GM21515 (cell line): ENCODE measurements around the gene NLGN2.
A peak's percentile ranks its signal among the peaks of the same experiment; 100 is the strongest.

Source experiments
- ATAC-seq: cut with Tn5 transposase; IDR thresholded peaks from one replicate; pipeline ENCODE4 v1.9.1; 2021; ENCODE audit not compliant: unreplicated experiment

Gene NLGN2

DNA sequence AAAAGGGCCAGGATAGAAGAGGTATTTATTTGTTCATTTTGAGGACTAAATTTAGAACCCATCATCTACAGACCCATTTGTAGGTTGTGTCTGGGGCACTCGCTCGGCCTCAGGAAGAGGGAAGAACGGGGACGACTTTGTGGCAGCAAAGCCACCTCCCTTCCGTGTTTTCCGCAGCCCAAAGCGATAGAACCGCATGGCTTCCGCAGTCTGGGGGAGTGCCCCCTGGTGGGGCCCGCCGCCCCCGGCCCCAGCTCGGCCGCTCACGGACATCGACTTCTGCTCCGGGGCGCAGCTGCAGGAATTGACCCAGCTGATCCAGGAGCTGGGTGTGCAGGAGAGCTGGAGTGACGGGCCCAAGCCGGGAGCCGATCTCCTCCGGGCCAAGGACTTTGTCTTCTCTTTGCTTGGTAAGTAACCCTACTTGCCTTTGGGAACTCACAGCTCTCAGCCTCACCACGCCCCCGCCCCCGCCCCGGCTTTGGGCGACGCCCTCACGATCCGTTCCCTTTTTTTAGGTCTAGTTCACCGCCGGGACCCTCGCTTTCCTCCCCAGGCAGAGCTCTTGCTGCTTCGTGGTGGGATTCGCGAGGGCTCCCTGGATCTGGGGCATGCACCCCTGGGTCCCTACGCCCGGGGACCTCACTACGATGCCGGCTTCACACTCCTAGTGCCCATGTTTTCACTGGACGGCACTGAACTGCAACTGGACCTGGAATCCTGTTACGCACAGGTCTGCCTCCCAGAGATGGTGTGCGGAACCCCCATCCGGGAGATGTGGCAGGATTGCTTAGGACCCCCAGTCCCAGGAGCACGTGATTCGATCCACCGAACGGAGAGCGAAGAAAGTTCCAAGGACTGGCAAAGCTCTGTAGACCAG lies 28.3 kb downstream of the NLGN2 start:
- peak; percentile 20 for ATAC-seq

DNA sequence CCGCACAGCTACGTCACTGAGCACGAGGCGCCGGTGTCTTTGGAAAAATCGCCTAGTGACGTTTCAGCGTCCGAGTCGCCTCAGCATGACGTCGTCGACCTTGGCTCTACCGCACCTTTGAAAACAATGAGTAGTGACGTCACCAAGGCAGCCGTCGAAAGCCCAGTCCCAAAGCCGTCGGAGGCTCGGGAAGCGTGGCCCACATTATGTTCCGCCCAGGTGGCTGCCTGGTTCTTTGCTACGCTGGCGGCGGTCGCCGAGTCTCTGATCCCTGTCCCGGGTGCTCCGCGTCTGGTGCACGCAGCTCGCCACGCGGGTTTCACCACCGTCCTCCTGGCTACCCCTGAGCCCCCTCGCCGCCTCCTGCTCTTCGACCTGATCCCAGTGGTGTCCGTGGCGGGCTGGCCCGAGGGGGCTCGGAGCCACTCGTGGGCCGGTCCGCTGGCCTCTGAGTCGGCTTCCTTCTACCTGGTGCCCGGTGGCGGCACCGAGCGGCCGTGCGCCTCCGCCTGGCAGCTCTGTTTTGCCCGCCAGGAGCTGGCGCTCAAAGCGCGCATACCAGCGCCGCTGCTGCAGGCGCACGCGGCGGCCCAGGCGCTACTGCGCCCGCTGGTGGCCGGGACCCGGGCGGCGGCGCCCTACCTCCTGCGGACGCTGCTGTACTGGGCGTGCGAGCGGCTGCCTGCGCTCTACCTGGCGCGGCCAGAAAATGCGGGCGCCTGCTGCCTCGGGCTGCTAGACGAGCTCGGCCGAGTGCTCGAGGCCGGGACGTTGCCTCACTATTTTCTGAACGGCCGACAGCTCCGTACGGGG lies 29.1 kb downstream of the NLGN2 start:
- ATAC-seq = no peak

DNA sequence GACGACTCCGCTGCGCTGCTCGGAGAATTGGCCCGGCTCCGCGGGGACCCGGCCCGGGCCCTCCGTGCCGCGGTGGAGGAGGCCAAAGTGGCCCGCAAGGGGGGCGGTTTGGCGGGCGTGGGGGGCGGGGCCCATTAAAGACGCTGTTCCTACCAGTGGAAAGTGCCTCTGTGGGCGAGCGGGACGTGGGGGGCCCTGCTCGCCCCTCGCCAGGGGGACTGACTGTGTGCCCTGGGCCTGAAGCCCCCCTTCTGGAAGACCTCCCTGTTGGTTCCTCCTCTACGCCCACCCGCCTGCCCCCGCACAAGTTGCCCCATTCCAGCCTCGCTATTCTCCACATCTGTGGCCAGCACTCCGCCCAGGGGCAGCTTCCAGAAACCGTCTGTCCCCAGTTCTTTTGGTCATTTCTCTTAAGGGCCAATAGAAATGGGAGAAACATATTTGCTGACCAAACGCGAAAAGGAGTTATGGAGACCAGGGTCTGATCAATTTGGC lies 29.8 kb downstream of the NLGN2 start:
- no peak for ATAC-seq

DNA sequence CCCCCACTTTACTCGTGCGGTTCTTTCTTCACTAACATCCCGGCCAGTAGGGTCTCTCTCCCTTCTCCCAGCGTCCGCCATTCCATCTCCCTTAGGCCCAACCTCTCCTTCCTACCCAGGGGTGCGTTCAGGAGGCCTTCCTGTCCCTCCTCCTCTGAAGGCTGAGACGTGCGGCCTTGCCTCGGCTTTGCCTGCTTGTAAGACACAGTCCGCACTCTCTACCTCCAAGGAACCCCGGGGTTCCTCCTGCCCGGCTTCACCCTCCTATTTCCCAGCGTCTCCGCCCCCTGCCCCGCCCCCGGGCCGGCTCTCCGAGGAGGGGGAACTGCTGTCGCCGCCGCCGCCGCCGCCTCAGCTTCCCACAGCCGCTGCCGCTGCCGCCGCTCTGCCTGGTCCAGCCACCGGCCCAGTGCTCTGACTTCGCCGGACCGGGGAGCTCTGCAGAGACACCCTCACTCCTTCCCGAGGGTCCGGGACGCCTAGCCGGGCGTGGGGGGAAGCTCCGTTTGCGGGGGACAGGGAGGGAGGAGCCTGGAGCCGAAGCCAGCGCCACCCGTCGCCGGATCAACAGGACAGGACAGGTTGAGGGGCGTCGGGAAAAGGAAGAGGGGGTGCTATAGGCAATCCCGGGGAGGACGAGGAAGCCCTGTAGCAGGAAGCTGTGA lies 30.4 kb downstream of the NLGN2 start:
- no peak for ATAC-seq

DNA sequence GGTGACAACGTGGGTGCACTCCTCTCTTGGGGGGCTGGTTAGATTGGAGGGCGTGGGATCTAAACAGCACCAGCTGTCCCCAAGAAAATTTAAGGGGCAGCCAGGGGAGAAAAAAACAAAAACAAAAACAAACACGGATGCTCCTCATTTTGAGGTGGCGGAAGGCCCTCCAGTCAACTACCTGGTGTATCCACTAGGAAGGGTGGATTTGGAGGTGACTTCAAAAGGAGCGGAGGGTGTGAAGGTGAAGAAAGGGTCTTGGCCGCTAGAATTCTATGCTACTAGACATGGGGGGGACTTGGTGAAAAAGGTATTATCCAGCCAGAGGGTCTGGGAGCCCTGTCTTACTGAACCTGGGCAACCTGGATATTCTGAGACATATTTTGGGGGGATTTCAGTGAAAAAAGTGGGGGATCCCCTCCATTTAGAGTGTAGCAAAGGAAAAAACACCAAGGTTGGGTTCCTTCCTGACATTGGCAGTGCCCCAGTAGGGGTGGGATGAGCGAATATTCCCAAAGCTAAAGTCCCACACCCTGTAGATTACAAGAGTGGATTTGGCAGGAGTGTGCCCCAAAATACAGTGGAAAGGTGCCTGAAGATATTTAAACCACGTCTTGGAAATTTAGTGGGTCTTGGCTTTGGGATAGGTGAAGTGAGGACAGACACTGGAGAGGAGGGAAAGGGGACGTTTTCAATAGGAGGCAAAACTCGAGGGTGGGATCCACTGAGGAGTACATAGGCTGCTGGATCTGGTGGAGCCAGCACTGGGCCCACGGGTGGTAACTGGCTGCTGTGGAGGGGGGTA lies 31.2 kb downstream of the NLGN2 start:
- ATAC-seq = no peak

DNA sequence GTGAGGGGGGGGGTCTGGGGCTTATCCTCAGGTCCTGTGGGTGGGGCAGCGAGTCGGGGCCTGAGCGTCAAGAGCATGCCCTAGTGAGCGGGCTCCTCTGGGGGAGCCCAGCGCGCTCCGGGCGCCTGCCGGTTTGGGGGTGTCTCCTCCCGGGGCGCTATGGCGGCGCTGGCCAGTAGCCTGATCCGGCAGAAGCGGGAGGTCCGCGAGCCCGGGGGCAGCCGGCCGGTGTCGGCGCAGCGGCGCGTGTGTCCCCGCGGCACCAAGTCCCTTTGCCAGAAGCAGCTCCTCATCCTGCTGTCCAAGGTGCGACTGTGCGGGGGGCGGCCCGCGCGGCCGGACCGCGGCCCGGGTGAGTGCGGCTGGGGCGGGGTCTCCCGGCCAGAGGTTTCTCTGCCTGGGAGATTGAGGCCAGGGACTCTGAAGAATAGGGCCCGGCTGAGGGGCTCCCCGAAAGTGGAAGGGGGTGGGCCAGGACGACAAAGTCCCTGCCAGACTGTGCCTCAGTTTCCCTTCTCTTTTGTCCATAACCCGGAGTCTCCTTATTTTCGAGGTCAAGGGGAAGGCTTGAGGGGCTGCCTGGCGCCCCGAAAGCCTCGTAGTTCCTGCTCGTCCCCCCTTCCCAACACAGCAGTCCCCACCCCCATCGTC lies 31.9 kb downstream of the NLGN2 start, which contains the start of gene FGF11:
Gene FGF11, plus strand, starts transcription at position 51 of the 651 bp plus-strand sequence. Its CDS starts 109 bp downstream, at position 160.
- no peak for ATAC-seq

DNA sequence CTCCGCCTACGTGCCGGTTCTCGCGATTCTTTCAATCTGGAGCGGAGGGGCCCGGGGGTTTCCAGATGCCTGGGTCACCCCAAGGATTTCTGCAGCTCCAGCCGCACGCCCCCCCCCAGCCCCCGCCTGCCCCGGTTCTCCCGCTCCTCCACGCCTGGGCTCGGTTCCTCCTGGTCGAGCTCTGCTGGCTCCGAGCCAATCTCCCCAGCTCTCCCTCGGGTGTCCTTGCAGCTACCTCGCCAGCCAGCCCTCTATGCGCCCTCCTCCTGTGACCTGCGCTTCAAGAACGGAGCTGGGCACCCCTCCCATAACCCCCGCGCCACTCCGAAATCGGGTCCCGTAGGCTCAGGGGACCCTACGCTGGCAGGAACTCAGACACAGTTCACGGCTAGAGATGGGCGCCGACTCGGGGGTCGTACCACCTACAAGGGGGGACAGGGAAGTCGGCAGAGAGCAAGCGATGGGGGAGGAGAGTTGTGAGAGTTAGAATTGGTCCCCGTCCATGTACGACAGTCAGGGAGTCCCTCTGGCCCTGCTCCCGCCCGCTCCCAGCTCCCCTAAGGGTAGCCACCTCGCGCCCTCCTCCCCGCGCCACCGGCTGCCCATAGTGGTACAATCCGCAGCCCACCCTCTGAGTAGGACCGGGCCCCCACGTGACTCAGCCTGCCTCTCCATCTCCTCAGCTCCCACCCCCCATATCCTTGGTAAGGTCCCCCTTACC lies 32.6 kb downstream of the NLGN2 start:
- ATAC-seq = no peak

DNA sequence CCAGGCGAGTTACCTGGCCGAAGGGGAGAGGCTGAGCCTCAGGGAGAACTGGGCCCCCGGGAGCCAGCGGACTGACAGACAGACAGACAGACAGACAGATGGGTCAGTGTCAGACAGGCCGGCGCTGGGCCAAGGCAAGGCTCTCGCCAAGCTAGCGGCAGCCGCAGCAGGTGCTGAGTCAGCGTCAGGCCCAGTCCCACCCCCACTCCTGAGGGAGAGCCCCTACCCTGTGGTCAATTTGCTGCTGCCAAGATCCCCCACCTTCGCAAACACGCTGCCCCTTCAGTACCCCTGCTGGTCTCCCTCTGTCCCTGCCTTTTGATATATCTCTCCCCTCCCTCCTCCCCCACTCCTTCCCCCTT lies 33.2 kb downstream of the NLGN2 start:
- no peak for ATAC-seq

DNA sequence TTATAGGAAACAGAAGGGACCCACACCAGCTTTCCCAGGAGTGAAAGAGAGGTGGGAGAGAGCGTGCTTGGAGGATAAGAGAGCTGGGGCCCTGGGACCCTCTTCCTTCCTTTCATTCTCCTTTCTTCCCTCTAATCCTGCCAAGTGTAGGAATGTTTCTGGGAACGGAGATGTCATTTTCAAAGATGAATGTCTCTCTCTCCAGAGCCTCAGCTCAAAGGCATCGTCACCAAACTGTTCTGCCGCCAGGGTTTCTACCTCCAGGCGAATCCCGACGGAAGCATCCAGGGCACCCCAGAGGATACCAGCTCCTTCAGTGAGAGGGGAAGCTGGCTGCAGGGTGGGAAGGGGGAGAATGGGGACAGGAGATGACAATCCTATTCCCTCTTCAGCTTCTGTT lies 33.6 kb downstream of the NLGN2 start:
- ATAC-seq = no peak

DNA sequence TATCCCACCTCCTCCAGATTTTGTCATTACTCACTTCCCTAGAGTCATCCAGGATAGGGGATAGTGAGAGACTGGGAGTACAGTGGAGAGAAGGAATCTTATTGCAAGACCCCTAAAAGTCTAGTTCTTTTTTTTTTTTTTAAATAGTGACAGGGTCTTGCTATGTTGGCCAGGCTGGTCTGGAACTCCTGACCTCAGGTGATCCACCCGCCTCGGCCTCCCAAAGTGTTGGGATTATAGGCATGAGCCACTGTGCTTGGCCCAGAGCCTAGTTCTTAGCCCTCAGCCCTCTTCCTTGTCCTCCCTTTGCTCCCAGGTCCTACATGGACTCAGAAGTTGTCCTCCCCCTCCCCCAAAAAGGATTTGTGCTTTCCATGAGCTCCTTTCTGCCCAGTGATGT lies 34.5 kb downstream of the NLGN2 start:
- no peak for ATAC-seq

DNA sequence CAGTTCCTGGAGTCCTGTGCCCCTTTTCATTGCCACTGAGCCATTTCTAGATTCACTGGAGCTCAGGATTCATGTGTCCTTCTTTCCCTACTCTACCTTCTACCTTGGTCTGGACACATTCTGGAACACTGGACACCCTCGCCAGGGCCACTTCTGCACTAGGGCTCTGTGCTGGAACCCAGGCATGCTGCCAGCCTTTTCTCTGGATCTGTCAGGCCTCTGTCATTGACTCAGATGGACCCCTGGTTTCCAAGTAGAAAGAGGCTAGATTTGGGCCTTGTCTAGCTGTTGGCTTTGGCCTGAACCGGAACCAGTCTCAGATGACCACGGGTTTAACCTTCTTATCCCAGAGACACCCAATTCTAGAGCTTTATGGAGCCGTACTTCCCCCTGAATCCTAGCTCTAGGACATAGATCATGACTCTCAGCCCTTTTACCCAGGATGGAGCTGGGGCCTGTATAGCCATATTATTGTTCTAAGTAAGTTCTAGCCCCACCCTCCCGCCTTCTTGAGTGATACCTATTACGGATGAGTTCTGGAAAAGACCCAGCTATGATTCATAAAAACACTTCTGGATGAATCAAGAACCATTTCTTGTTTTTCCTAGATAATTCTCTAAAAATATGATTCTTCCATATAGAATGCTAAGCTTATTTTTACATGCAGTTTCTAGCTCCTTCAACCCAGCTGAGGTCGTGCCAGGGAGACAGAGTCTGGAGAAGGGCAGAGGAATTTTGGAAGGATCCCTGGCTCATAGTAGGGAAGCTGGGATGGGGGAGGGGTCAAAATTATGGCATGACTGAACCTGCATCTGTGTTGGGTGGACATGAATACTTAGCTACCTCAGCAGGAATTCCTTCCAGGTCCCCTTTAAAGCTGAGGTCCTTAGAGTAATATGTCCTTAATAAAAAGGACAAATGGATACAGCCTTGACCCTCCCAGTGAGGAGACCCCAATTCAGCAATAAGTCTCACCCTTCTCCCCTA lies 36.1 kb downstream of the NLGN2 start:
- ATAC-seq = no peak

DNA sequence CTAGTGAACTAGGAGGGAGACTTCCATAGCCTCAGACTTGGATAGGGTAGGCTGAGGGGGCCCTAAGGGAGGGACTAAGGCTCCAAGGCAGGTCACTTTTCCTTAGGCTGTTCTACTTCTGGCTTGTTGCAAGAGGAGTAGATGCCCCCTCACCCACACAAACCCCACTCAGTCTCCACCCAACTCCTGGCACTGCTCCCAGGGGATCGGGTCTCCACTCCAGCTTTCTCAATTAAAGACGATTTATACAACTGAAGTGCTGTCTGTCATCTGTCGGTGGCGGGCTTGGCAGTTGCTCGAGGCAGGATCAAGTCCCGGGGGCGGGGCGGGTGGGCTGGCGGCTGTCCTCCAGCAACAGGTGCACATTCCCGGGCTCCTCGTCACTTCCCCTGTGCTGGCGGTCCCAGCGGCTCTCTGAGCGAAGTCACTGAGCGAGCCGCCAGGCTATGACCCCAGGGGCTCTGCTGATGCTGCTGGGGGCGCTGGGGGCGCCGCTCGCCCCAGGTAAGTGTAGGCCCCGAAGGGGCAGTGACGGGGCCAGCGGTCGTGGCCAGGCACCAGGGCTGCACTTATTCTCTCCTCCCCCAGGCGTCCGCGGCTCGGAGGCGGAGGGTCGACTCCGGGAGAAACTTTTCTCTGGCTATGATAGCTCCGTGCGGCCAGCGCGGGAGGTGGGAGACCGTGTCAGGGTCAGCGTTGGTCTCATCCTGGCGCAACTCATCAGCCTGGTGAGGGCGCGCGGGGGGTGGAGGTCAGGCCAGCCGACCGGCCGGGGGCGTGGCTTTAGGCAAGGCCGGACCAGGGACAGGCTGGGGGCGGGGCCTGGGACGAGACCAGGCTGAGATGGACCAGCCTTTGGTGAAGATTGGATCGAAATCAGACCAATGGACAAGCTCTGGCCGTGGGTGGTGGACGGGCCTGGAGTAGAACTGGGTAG lies 37.3 kb downstream of the NLGN2 start, which contains the start of gene CHRNB1:
Gene CHRNB1, plus strand, starts transcription at position 380 of the 937 bp plus-strand sequence. Its CDS starts 67 bp downstream, at position 447.
- no peak for ATAC-seq

DNA sequence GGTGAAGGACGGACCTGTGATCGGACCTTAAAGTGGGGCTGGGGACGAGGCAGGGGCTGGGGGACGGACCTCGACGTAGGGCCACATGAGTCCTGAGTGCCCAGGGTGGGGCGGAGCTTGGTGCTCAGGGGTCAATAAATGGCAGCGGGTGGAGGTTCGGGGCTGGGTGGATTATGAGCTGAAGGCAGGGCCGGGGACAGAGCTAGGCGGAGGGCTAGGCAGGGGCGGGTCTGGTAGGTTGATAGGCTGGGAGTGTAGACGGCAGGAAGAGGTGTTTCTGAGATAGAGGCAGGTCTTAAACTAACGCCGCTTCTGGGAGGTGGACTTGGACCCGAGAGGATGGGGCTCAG lies 37.9 kb downstream of the NLGN2 start:
- no peak for ATAC-seq

DNA sequence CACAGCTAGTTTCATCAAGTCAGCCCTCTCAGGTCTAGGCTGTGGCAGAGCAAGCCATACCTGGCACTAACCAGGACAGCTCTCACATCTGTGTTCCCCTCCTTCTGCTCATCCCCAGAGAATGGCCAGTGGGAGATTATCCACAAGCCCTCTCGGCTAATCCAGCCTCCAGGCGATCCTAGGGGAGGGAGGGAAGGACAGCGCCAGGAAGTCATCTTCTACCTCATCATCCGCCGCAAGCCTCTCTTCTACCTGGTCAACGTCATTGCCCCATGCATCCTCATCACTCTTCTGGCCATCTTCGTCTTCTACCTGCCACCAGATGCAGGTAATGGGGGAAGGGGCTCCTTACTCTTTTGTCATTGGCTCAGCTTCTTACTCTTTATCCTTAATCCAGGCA lies 40.8 kb downstream of the NLGN2 start:
- ATAC-seq = no peak

DNA sequence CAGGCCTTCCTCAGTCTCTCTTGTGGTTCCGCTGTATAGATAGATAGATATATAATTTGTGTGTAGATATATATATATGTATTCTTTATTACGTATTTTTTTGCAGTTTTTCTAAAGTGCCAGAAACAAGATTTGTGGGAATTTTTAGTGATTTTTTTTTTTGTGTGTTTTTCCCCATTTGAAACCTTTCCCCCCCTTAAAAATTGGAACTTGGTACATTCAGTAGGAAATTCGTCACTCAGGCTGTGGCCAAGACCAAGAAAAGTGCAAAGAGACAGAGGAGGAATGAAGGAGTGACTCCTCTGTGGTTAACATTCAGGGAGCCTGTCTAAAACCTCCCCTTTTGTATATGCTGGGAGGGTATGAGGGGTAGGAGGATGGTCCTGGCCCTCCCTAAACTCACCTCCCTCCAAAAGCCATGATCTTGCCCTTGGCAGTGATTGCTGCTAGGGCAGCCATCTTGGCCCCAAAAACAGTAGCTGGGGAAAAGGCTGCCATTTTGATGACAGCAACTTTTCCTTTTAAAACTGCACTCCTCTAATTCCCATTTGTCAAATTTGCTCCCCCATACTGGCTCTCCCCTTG lies 52.4 kb downstream of the NLGN2 start:
- no peak for ATAC-seq

DNA sequence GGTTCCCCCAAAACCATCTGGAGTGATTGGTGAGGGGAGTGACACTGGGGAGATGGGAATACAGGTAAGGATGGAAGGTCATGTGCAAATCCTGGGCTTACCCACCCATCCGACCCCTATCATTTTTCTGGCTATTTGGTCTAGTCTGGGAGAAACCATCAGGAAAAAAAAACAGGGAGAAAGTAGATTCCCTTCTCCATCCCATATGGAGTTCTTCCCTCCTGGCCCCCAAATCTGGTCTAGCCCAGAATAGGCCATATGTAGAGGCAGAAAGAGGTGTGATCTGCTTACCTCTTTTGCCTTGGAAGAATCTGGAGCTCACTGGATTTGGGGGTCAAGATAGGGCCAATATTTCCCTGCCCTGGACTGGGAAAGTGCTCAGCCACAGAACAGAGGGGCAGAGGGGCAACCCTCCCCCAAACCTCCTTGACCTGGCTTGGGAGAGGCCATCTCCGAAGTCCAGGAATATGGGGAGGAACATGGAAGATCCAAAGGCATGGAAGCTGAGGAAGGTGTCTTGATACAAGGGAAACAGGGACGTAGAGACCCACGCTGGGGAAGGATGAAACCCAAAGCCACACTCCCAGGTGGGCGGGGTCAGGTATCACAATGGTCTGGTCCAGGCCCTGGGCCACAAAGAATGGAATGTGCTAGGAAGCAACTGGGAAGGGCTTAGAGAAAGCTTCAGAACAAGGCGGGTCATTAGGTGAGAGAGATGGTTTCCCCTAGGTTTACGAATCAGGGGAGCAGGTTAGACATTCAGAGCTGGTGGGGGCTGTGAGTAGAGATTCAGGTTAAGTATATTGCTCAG lies 53.4 kb downstream of the NLGN2 start:
- no peak for ATAC-seq
